ENCODE data around the gene CMYA5. TPM values are rescaled to one million over a fixed set of nuclear protein-coding genes. Genes with fewer than 3 reads are reported as not detected.
"Not testable (repeated sequence)": the region's sequence is repeated elsewhere in the genome, so short reads cannot be mapped to it uniquely, and the experiment has no call there.

Gene CMYA5
- total and polyA plus RNA-seq, 11 donors: 279 to 2,421 (median 983) TPM

- no peak for DNase-seq
- Histone ChIP-seq H3K27me3 (no peaks in the 10 kb centered on the region), H3K36me3 (peaks cover 0 to 3% (median 0%) of the 10 kb centered on the region in 9 donors), H3K4me1 (peaks cover 0 to 60% (median 18%) of the 10 kb centered on the region in 12 donors), H3K4me3 (no peak overlapping the region), H3K9me3 (peaks cover 0 to 3% (median 0%) of the 10 kb centered on the region in 12 donors), H3K27ac (peak overlapping the region in 11 of 12 donors; percentile 23 to 99 (median 58))
- 64 to 89% (median 75%) methylated on average over 1 of the region's 1 CpG for WGBS, 4 donors
- ATAC-seq: no peak
- no peak for TF ChIP-seq POLR2A (IDR thresholded peaks at IDR 0.05)
- TF ChIP-seq, protein P1, sequence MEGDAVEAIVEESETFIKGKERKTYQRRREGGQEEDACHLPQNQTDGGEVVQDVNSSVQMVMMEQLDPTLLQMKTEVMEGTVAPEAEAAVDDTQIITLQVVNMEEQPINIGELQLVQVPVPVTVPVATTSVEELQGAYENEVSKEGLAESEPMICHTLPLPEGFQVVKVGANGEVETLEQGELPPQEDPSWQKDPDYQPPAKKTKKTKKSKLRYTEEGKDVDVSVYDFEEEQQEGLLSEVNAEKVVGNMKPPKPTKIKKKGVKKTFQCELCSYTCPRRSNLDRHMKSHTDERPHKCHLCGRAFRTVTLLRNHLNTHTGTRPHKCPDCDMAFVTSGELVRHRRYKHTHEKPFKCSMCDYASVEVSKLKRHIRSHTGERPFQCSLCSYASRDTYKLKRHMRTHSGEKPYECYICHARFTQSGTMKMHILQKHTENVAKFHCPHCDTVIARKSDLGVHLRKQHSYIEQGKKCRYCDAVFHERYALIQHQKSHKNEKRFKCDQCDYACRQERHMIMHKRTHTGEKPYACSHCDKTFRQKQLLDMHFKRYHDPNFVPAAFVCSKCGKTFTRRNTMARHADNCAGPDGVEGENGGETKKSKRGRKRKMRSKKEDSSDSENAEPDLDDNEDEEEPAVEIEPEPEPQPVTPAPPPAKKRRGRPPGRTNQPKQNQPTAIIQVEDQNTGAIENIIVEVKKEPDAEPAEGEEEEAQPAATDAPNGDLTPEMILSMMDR (IDR thresholded peaks at IDR 0.05): no peak
- intact Hi-C loops (cut with DNase I): loop anchor here in 7 of 10 donors (5.0 to 10.0 kb wide), 4 partner anchors 151 to 381 kb away; no protein-coding TSS in a partner anchor
These were observed 13.7 kb downstream of the CMYA5 start for GRCh38 chr5:79703381-79703645.

DNA sequence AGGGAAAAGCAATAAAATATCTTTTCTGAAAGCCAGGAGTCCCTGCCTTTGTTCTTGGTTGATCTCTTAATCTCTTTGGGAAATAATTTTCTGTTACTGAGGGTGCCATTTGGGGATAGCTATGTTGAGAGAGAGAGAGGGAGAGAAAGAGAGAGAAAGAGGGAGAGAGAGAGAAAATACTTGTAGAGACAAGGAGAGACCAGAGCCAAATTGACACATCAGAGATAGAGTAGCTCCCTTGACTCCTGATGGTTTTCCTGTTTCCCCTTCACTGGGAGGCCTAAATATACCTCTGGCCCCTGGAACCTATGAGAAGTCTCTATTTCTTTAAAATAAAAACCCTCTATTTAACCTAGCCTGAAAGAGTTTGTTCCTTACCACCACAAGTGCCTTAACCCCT, 14.9 kb downstream of the CMYA5 start:
- DNase-seq (no peak), ATAC-seq (peak in 3 of 4 donors; percentile 37 to 49 (median 41))
- peaks cover 0 to 53% (median 14%) of the 10 kb centered on the region in 12 donors for H3K4me1 ChIP-seq
- H3K9me3 ChIP-seq: peaks cover 0 to 3% (median 0%) of the 10 kb centered on the region in 12 donors
- H3K36me3 ChIP-seq: no peaks in the 10 kb centered on the region
- H3K4me3 ChIP-seq: no peak overlapping the region
- TF ChIP-seq POLR2A (IDR thresholded peaks at IDR 0.05): no peak
- TF ChIP-seq, protein P1 (IDR thresholded peaks at IDR 0.05): no peak
- H3K27me3 ChIP-seq: no peaks in the 10 kb centered on the region
- peak overlapping the region in 11 of 12 donors; percentile 24 to 99 (median 58) for H3K27ac ChIP-seq
- intact Hi-C loops (cut with DNase I): loop anchor here in 7 of 10 donors (5.0 to 10.0 kb wide), 4 partner anchors 150 to 380 kb away; no protein-coding TSS in a partner anchor

GRCh38 chr5:79705632-79706031, 16.0 kb downstream of the CMYA5 start:
- peaks cover 0 to 3% (median 0%) of the 10 kb centered on the region in 12 donors for H3K9me3 ChIP-seq
- H3K36me3 ChIP-seq: no peaks in the 10 kb centered on the region
- intact Hi-C loops (cut with DNase I): loop anchor here in 3 of 10 donors (10.0 kb wide), 2 partner anchors 149 to 379 kb away; no protein-coding TSS in a partner anchor
- peaks cover 0 to 45% (median 10%) of the 10 kb centered on the region in 12 donors for H3K4me1 ChIP-seq
- TF ChIP-seq POLR2A (IDR thresholded peaks at IDR 0.05): no peak
- TF ChIP-seq, protein P1 (IDR thresholded peaks at IDR 0.05): no peak
- WGBS, 4 donors: 72 to 80% (median 75%) methylated on average over 3 of the region's 3 CpGs
- peak in 1 of 4 donors; percentile 14 for ATAC-seq
- no peaks in the 10 kb centered on the region for H3K27me3 ChIP-seq
- no peak overlapping the region for H3K4me3 ChIP-seq
- peak overlapping the region in 11 of 12 donors; percentile 8 to 99 (median 58) for H3K27ac ChIP-seq
- no peak for DNase-seq

GRCh38 chr5:79706317-79706716, 16.7 kb downstream of the CMYA5 start:
- not testable (repeated sequence) for H3K27me3 ChIP-seq, DNase-seq, H3K4me3 ChIP-seq, ATAC-seq, H3K36me3 ChIP-seq, H3K9me3 ChIP-seq
- Histone ChIP-seq H3K27ac (peak overlapping the region in 9 of 12 donors; percentile 31 to 99 (median 51)), H3K4me1 (peaks cover 0 to 45% (median 10%) of the 10 kb centered on the region in 12 donors)
- intact Hi-C loops (cut with DNase I): loop anchor here in 3 of 10 donors (10.0 kb wide), 2 partner anchors 148 to 378 kb away; no protein-coding TSS in a partner anchor
- 53 to 66% (median 57%) methylated on average over 8 of the region's 8 CpGs for WGBS, 4 donors
